ENCODE data around the gene LPAR3.

- no peak for TF ChIP-seq CTCF (conservative IDR thresholded peaks at IDR 0.05; ENCODE audit: low read depth, low read length)
- no peak for TF ChIP-seq EZH2 (IDR thresholded peaks at IDR 0.05; ENCODE audit: borderline replicate concordance, low read depth, low read length, poor library complexity, severe bottlenecking)
These were observed 116.4 kb downstream of the LPAR3 start for GRCh38 chr1:84776639-84777038.

Measured in A673 (cell line).